Neural progenitor cell (in vitro differentiated cells): ENCODE results near the gene RORC. TPM values are rescaled to one million over a fixed set of nuclear protein-coding genes. Genes with fewer than 3 reads are reported as not detected.

Experiments
- DNase-seq: peaks from one replicate; pipeline ENCODE4 v3.0.0-alpha.2; 2016; ENCODE audit warnings: low spot score
- H2AFZ ChIP-seq: fragments of 200-600 bp; sonication (generic); replicated peaks from 2 replicates; pipeline ENCODE4 v1.6.1; 2016; ENCODE audit warnings: antibody characterized with exemption
- H3F3A ChIP-seq: fragments of 200-600 bp; sonication (generic); 2 replicates; pipeline ENCODE4 v1.6.1; 2016; ENCODE audit warnings: antibody characterized with exemption, low read depth
- H3K27ac ChIP-seq: fragments of 200-600 bp; sonication (generic); 2 replicates; pipeline ENCODE4 v1.5.1; 2016; ENCODE audit warnings: mild to moderate bottlenecking
- H3K27me3 ChIP-seq: fragments of 200-600 bp; sonication (generic); 2 replicates; pipeline ENCODE4 v1.6.1; 2016; ENCODE audit warnings: mild to moderate bottlenecking, moderate library complexity
- H3K36me3 ChIP-seq: fragments of 200-600 bp; sonication (generic); 2 replicates; pipeline ENCODE4 v1.5.1; 2016
- H3K4me1 ChIP-seq: fragments of 200-600 bp; sonication (generic); 2 replicates; pipeline ENCODE4 v1.6.1; 2016; ENCODE audit warnings: mixed run types
- H3K4me2 ChIP-seq: fragments of 200-600 bp; sonication (generic); 2 replicates; pipeline ENCODE4 v1.6.1; 2016
- H3K4me3 ChIP-seq: fragments of 200-600 bp; sonication (generic); 2 replicates; pipeline ENCODE4 v1.5.1; 2016
- H3K79me2 ChIP-seq: fragments of 200-600 bp; sonication (generic); 2 replicates; pipeline ENCODE4 v1.6.1; 2016; ENCODE audit warnings: low read depth
- H3K9ac ChIP-seq: fragments of 200-600 bp; sonication (generic); 2 replicates; pipeline ENCODE4 v1.6.1; 2016
- H3K9me3 ChIP-seq: fragments of 200-600 bp; sonication (generic); 2 replicates; pipeline ENCODE4 v1.5.1; 2016; ENCODE audit warnings: low read depth
- H4K20me1 ChIP-seq: fragments of 200-600 bp; sonication (generic); 2 replicates; pipeline ENCODE4 v1.6.1; 2016; ENCODE audit warnings: low read depth
- H3K27ac Mint-ChIP-seq: 3 replicates; pipeline ENCODE4 v1.8.0; 2021; ENCODE audit warnings: mixed read lengths
- H3K27me3 Mint-ChIP-seq: 2 replicates; pipeline ENCODE4 v1.8.0; 2022; ENCODE audit warnings: low read depth, mild to moderate bottlenecking, inconsistent platforms, moderate library complexity, mixed read lengths; ENCODE audit not compliant: insufficient read depth
- H3K36me3 Mint-ChIP-seq: 3 replicates; pipeline ENCODE4 v1.8.0; 2021; ENCODE audit warnings: mixed read lengths
- H3K4me1 Mint-ChIP-seq: 3 replicates; pipeline ENCODE4 v1.8.0; 2021; ENCODE audit warnings: mixed read lengths
- H3K4me3 Mint-ChIP-seq: 3 replicates; pipeline ENCODE4 v1.8.0; 2021; ENCODE audit warnings: mild to moderate bottlenecking, moderate library complexity, mixed read lengths
- H3K9me3 Mint-ChIP-seq: 3 replicates; pipeline ENCODE4 v1.8.0; 2020; ENCODE audit warnings: mixed read lengths
- EZH2 ChIP-seq: fragments of 200-600 bp; sonication (generic); IDR thresholded peaks from 2 replicates; pipeline ENCODE4 v1.6.1; 2017; ENCODE audit warnings: antibody characterized with exemption, mild to moderate bottlenecking, moderate library complexity
- EZH2phosphoT487 ChIP-seq: fragments of 200-600 bp; sonication (generic); IDR thresholded peaks from 2 replicates; pipeline ENCODE4 v1.6.1; 2017; ENCODE audit warnings: antibody characterized with exemption
- total RNA-seq: library from RNA; depleted of rRNA; stranded (reverse); fragments of >200 nt; gene quantifications from 2 replicates; pipeline ENCODE4 v1.2.3, GENCODE V29; 2015; ENCODE audit warnings: low replicate concordance
- TF ChIP-seq, protein P1 (sequence below): fragments of 200-600 bp; sonication (generic); IDR thresholded peaks from 2 replicates; pipeline ENCODE4 v1.5.1; 2017; ENCODE audit warnings: antibody characterized with exemption, mild to moderate bottlenecking

The RORC gene
- total RNA-seq, 1 donor from 2014 or later, result not detected

DNA sequence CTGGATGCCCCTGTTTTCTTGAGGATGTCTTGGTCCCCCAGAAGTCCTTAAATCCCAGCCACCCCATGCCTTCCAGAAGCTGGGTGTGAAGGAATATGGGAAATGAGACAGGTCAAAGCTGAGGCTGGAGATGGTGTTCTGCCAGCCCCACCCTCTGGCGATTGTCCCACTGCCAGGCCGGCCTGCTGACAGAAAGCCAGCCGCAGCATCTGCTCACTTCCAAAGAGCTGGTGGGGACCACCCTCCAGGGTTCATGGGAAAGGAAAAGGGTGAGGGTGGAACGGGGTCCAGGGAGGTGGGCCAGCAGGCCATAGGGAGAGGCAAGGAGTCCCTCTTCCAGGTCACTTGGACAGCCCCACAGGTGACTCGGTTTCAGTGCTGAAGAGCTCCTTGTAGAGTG, 24.5 kb downstream of the RORC start:
- H3K27ac Mint-ChIP-seq, result no peak overlapping the region
- H3F3A ChIP-seq, result no peaks in the 10 kb centered on the region
- H3K27me3 ChIP-seq, result no peaks in the 10 kb centered on the region
- peaks cover 10% of the 10 kb centered on the region for H3K4me1 Mint-ChIP-seq
- H3K36me3 Mint-ChIP-seq, result no peaks in the 10 kb centered on the region
- H3K4me3 Mint-ChIP-seq, result no peak overlapping the region
- TF ChIP-seq EZH2phosphoT487, result no peak
- no peaks in the 10 kb centered on the region for H4K20me1 ChIP-seq
- no peak for DNase-seq
- H3K79me2 ChIP-seq, result no peaks in the 10 kb centered on the region
- no peak overlapping the region for H3K4me2 ChIP-seq
- no peak overlapping the region for H3K9ac ChIP-seq
- no peaks in the 10 kb centered on the region for H3K9me3 Mint-ChIP-seq
- peaks cover 9% of the 10 kb centered on the region for H3K27me3 Mint-ChIP-seq
- no peak overlapping the region for H2AFZ ChIP-seq
- no peaks in the 10 kb centered on the region for H3K4me1 ChIP-seq
- no peaks in the 10 kb centered on the region for H3K36me3 ChIP-seq
- H3K4me3 ChIP-seq, result no peak overlapping the region
- H3K27ac ChIP-seq, result no peak overlapping the region
- H3K9me3 ChIP-seq, result no peaks in the 10 kb centered on the region

DNA sequence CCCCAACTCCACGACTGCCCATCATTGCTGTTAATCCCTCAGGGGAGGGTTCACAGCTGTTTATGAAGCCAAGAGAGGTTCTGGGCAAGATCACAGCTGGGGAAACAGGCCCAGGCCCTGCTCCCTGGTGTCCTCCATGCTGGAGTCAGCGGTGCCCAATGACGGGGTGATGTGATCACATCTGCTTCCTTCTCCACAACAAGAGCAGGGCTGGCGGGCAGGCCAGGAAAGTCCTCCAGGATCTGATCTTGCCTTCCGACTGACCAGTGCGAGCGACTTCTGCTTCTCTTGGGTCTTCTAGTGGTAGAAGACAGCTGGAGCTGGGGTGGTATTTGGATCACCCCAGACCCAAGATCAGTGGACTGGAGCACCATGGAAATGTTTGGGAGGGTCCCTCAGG, 25.4 kb downstream of the RORC start:
- H3K4me1 Mint-ChIP-seq, result peaks cover 10% of the 10 kb centered on the region
- no peak overlapping the region for H3K27ac Mint-ChIP-seq
- TF ChIP-seq EZH2phosphoT487 (no peak), EZH2 (no peak)
- TF ChIP-seq, protein P1, sequence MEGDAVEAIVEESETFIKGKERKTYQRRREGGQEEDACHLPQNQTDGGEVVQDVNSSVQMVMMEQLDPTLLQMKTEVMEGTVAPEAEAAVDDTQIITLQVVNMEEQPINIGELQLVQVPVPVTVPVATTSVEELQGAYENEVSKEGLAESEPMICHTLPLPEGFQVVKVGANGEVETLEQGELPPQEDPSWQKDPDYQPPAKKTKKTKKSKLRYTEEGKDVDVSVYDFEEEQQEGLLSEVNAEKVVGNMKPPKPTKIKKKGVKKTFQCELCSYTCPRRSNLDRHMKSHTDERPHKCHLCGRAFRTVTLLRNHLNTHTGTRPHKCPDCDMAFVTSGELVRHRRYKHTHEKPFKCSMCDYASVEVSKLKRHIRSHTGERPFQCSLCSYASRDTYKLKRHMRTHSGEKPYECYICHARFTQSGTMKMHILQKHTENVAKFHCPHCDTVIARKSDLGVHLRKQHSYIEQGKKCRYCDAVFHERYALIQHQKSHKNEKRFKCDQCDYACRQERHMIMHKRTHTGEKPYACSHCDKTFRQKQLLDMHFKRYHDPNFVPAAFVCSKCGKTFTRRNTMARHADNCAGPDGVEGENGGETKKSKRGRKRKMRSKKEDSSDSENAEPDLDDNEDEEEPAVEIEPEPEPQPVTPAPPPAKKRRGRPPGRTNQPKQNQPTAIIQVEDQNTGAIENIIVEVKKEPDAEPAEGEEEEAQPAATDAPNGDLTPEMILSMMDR, result no peak
- no peaks in the 10 kb centered on the region for H3K27me3 ChIP-seq
- no peak overlapping the region for H2AFZ ChIP-seq
- no peaks in the 10 kb centered on the region for H3K79me2 ChIP-seq
- peaks cover 6% of the 10 kb centered on the region for H3K27me3 Mint-ChIP-seq
- H3K4me3 ChIP-seq, result no peak overlapping the region
- H3K4me3 Mint-ChIP-seq, result no peak overlapping the region
- H3K9me3 Mint-ChIP-seq, result no peaks in the 10 kb centered on the region
- H3K36me3 Mint-ChIP-seq, result no peaks in the 10 kb centered on the region
- no peaks in the 10 kb centered on the region for H3K36me3 ChIP-seq
- no peaks in the 10 kb centered on the region for H4K20me1 ChIP-seq
- H3F3A ChIP-seq, result no peaks in the 10 kb centered on the region
- no peak overlapping the region for H3K4me2 ChIP-seq
- no peak overlapping the region for H3K27ac ChIP-seq
- no peak for DNase-seq
- no peaks in the 10 kb centered on the region for H3K4me1 ChIP-seq
- H3K9ac ChIP-seq, result no peak overlapping the region
- no peaks in the 10 kb centered on the region for H3K9me3 ChIP-seq

DNA sequence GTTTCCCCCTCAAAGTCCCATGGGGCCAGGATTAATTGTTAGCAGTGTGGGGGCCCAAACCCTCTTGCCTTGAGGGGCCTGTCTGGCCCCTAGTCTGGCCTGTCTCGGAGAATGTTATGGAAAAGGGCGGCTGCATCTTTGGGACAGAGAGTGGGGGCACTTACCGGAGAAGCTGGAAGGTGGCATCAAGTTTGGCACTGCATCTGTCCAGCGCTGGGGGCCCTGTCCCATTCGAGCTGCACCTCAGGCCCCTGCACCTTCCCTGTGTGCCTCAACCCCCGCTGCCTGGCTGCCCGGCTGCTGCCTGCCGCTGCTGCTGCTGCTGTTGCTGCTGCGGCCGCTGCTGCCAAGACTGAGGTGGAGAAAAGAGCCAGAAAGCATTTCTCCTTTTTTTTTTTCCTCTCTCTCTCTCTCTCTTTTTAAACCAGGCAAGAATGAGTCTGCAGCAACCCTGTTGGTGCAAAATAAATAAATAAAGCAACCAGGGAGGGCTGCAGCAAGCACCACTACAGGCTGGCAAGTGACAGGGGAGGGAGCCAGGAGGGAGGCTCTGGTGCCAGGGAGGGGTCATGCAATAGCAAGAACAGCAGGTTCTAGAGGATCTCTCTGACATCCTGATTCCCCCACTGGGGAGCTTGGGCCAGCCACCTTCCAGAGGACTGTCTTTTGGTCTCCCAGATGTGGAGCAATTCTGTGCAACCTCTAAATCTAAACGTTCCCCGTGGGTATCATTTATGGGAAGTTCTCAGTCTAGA, 26.4 kb downstream of the RORC start, which contains the start of gene LINGO4:
Gene LINGO4, minus strand, starts transcription at position 354 of the 755 bp plus-strand sequence. CDS start 2,715 bp downstream, outside the sequence.
- Mint-ChIP-seq H3K36me3 (no peaks in the 10 kb centered on the region), H3K9me3 (no peaks in the 10 kb centered on the region), H3K27me3 (peaks cover 6% of the 10 kb centered on the region), H3K4me3 (no peak within 1 kb of the TSS), H3K4me1 (peaks cover 9% of the 10 kb centered on the region), H3K27ac (no peak within 1 kb of the TSS)
- TF ChIP-seq EZH2, result no peak
- no peak for TF ChIP-seq EZH2phosphoT487
- TF ChIP-seq, protein P1, result no peak
- Histone ChIP-seq H3K36me3 (no peaks in the 10 kb centered on the region), H3K27ac (no peak within 1 kb of the TSS), H3K4me3 (no peak within 1 kb of the TSS), H3K9ac (no peak within 1 kb of the TSS), H3K79me2 (no peaks in the 10 kb centered on the region), H4K20me1 (no peaks in the 10 kb centered on the region), H3K27me3 (no peaks in the 10 kb centered on the region), H3K9me3 (no peaks in the 10 kb centered on the region), H3K4me1 (no peaks in the 10 kb centered on the region), H3K4me2 (no peak within 1 kb of the TSS), H2AFZ (no peak within 1 kb of the TSS), H3F3A (no peaks in the 10 kb centered on the region)
- no peak for DNase-seq

DNA sequence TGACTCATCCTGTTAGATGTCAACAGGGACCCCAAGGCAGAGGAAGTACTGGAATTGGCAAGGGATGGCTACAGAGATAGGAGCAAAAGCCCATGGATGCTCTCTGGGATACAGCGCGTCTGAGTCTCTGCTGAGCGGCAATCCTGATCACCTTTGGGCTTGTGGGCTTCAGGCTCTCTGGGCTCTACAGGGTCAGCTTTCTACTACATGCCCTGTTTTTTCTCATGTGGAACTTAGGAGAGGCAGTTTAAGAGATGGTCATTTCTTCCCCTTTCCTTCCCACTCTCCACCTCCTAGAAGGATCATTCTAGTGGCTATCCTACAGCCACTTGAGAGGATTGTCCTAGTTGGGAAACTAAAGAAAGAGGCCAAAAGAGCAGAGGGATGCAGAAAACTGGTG, 27.7 kb downstream of the RORC start:
- H4K20me1 ChIP-seq, result no peaks in the 10 kb centered on the region
- H2AFZ ChIP-seq, result no peak overlapping the region
- H3K9me3 Mint-ChIP-seq, result no peaks in the 10 kb centered on the region
- H3K9ac ChIP-seq, result no peak overlapping the region
- H3K36me3 ChIP-seq, result no peaks in the 10 kb centered on the region
- H3K27ac Mint-ChIP-seq, result no peak overlapping the region
- H3K4me1 ChIP-seq, result peaks cover 6% of the 10 kb centered on the region
- H3K27me3 ChIP-seq, result no peaks in the 10 kb centered on the region
- TF ChIP-seq, protein P1, result no peak
- TF ChIP-seq EZH2, result no peak
- no peaks in the 10 kb centered on the region for H3K79me2 ChIP-seq
- peaks cover 6% of the 10 kb centered on the region for H3F3A ChIP-seq
- H3K36me3 Mint-ChIP-seq, result no peaks in the 10 kb centered on the region
- no peak overlapping the region for H3K4me3 Mint-ChIP-seq
- no peak overlapping the region for H3K4me2 ChIP-seq
- H3K4me1 Mint-ChIP-seq, result peaks cover 10% of the 10 kb centered on the region
- no peaks in the 10 kb centered on the region for H3K9me3 ChIP-seq
- H3K27ac ChIP-seq, result no peak overlapping the region
- no peak for DNase-seq
- no peak overlapping the region for H3K4me3 ChIP-seq
- H3K27me3 Mint-ChIP-seq, result peaks cover 8% of the 10 kb centered on the region
